A549 (cell line): Measurements from ENCODE around the gene TOR1B.

ENCODE experiments used
- ESRRA ChIP-seq: fragments of 150-350 bp; IDR thresholded peaks from 2 replicates; pipeline ENCODE4 v1.6.1; 2014; ENCODE audit warnings: mild to moderate bottlenecking, low read length, borderline replicate concordance
- HDAC2 ChIP-seq: fragments of 200-600 bp; sonication (generic); IDR thresholded peaks from 2 replicates; pipeline ENCODE4 v1.6.1; 2016
- HOXB13 ChIP-seq: fragments of 250-450 bp; sonication (Bioruptor Pico); IDR thresholded peaks from 2 replicates; pipeline ENCODE4 v1.5.0; 2020; ENCODE audit warnings: low read depth, mild to moderate bottlenecking, moderate library complexity
- POLR2A ChIP-seq: IDR thresholded peaks from 2 replicates; pipeline ENCODE4 v1.6.1; 2012; ENCODE audit warnings: mild to moderate bottlenecking, low read length
- RAD21 ChIP-seq, 2 experiments: fragments of >200 bp in 1 of 2; sonication (Bioruptor Twin) in 1 of 2; formaldehyde crosslinking in 1 of 2; IDR thresholded peaks in 1 of 2; conservative IDR thresholded peaks in 1 of 2; 2 replicates in 1 of 2; 3 replicates in 1 of 2; pipeline ENCODE4 v1.6.1; 2012 to 2018; ENCODE audit warnings: inconsistent platforms in 1 of 2
- RFX5 ChIP-seq: fragments of 450-650 bp; IDR thresholded peaks from 2 replicates; pipeline ENCODE4 v1.7.1; 2014; ENCODE audit warnings: antibody characterized with exemption, mild to moderate bottlenecking, moderate library complexity
- TF ChIP-seq, protein P1 (sequence below): fragments of >200 bp; sonication (Bioruptor Twin); formaldehyde crosslinking; IDR thresholded peaks from 3 replicates; pipeline ENCODE4 v1.5.1; 2016
- TF ChIP-seq, protein P2 (sequence below): fragments of >200 bp; sonication (Bioruptor Twin); formaldehyde crosslinking; IDR thresholded peaks from 3 replicates; pipeline ENCODE4 v1.6.1; 2016

DNA sequence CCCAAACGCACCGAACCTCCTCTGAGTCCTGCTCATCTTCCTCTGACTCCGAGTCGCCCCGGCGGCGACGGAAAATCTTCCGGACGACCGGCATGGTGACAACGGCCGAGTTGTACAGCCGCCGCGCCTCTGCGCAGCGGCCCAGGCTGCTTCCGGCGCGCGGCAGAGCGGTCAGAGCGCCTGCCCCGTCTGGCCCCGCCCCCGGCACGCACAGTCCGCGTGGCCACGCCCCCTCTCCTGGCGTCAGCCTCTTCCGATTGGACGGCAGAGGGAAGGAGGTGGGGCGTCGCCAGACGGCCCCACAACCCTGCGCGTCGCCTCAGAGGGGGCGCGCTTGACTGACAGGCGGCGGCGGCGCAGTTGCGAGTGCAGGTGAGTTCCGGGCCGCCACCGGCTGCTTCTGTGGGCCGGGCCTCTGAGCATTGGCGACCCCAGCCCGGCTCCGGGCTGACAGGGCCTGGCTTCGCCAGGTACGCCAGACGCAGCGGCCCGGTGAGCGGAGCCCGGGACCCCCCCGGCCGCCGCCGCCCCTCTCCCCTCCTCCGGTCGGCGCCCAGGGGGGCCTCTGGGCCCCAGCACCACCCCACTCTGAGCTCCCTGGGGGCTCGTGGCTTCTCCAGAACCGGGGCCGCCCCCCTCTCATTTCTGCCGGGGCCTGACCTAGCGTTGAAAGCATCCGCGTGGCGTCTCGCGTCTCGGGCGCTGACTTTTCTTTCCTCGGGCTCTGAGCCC, 32.3 kb downstream of the TOR1B start, which contains the start of the genes C9orf78 and USP20:
- TF ChIP-seq, protein P1, sequence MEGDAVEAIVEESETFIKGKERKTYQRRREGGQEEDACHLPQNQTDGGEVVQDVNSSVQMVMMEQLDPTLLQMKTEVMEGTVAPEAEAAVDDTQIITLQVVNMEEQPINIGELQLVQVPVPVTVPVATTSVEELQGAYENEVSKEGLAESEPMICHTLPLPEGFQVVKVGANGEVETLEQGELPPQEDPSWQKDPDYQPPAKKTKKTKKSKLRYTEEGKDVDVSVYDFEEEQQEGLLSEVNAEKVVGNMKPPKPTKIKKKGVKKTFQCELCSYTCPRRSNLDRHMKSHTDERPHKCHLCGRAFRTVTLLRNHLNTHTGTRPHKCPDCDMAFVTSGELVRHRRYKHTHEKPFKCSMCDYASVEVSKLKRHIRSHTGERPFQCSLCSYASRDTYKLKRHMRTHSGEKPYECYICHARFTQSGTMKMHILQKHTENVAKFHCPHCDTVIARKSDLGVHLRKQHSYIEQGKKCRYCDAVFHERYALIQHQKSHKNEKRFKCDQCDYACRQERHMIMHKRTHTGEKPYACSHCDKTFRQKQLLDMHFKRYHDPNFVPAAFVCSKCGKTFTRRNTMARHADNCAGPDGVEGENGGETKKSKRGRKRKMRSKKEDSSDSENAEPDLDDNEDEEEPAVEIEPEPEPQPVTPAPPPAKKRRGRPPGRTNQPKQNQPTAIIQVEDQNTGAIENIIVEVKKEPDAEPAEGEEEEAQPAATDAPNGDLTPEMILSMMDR: no peak
- peak; percentile 91 for TF ChIP-seq POLR2A
- no peak for TF ChIP-seq HOXB13
- TF ChIP-seq, protein P2, sequence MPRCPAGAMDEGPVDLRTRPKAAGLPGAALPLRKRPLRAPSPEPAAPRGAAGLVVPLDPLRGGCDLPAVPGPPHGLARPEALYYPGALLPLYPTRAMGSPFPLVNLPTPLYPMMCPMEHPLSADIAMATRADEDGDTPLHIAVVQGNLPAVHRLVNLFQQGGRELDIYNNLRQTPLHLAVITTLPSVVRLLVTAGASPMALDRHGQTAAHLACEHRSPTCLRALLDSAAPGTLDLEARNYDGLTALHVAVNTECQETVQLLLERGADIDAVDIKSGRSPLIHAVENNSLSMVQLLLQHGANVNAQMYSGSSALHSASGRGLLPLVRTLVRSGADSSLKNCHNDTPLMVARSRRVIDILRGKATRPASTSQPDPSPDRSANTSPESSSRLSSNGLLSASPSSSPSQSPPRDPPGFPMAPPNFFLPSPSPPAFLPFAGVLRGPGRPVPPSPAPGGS: peak; percentile 87
- no peak for TF ChIP-seq HDAC2
- TF ChIP-seq RAD21 (conservative IDR thresholded peaks at IDR 0.05 in 1 of 2, IDR thresholded peaks at IDR 0.05 in 1 of 2): no peak; a peak in 1 of 5 replicates
- TF ChIP-seq RFX5: no peak
- TF ChIP-seq ESRRA: no peak
